ENCODE results near the gene ANKFN1. TPM values are rescaled to one million over a fixed set of nuclear protein-coding genes. Genes with fewer than 3 reads are reported as not detected.

Gene ANKFN1
- polyA plus RNA-seq, 2 donors = 0.08 to 0.09 TPM

DNA sequence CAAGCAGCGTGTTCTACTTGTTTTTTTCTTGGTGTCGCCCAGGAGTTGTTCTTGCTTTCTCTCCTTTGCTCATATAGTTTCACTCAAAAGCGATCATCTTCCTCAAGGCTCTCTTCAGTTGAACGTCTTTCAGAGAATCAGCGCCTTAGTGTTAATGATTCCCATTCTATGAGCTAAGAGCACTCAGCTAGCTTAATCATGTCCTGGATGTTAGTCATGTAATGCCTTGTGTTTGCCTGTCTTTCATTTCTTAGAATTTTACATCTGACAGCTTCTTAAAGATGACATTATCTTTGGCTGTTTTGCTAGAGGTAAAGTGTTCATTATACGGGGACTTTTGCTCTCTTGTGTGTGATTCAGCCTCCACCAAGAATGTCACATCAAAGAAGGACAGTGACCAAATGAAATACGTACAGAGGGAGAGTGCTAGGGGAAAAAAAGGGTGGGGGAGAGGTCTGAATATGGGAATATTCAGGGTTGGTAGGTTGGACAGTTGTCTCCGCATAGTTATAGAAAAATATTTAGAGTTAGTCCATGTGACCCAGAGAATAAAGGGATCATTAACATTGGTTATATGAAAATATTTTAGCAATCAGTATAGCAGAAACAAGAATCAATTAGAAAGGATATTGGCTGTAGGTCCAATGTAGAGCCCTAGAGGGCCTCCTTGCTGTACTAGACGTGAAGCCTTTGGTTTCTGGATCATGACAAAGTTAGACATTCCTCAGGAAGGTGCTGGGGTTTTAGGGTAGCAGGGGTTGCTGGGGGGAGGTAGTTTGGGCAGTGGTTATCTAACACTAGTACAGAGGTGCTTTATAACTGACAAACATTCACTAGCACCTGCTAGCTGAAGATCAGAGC is 31.9 kb upstream of the ANKFN1 start:
- Histone ChIP-seq H3K4me1 (ENCODE audit: control insufficient read depth in 2 of 2, insufficient read depth in 2 of 2, low read length in 1 of 2) (no peaks in the 10 kb centered on the region), H3K4me3 (ENCODE audit: low read depth in 1 of 2, low read length in 2 of 2) (no peak overlapping the region), H3K36me3 (ENCODE audit: control insufficient read depth in 2 of 2, insufficient read depth in 2 of 2, low read length in 1 of 2) (no peaks in the 10 kb centered on the region), H3K27ac (ENCODE audit: low read depth in 2 of 2, low read length in 1 of 2) (no peak overlapping the region), H3K27me3 (ENCODE audit: control insufficient read depth in 1 of 2, insufficient read depth in 2 of 2, low read length in 2 of 2) (peaks cover 0 to 3% of the 10 kb centered on the region in 2 donors), H3K9me3 (ENCODE audit: control insufficient read depth in 2 of 2, insufficient read depth in 1 of 2, low read depth in 1 of 2, low read length in 1 of 2) (no peaks in the 10 kb centered on the region)
- WGBS, 2 donors = 82 to 84% methylated on average over 9 of the region's 9 CpGs

DNA sequence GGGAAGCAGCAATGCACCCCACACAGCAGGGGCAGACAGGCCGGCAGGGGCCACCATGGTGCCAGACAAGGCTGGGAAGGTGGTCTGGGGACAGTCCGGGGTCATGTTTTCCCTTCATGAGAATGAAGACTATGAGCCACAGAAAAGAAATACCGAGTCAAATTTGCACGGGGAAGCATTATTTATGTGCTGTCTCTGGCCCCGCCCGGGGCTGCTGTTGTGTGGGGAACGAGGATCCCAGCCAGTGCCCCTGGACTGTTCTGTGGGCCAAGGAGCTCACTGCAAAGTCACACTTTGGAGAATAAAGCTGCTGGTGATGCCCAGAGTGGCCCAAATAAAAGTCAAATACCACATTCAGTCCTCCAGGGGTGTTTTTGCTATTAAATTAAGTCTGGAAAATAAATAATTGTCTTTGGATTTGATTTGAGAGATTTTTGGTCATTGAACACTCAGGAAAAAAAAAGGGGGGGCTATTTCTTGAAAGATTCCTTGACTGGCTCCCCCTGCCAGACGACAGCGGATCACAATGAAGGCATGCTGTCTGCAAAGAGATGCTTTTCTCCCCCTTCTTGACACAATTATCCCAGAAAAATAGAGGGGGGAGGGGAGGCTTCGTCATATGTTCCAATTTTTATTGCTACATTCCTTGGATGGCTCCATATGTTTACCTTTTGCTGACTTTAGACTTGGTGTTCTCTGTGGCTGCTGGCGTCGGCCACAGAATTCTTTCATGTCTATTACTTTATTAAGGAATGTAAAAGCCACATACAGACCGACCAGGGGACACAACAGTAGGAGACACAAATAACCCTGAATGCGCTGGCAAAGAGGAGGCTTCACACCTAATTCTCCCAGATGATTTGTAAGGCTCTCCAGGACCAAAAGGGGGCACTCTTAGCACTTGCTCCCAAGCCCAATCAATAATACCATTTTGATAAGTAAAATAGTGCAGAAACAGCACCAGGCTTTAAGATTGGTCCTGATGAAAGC is 27.1 kb upstream of the ANKFN1 start:
- Histone ChIP-seq H3K27me3 (ENCODE audit: control insufficient read depth in 1 of 2, insufficient read depth in 2 of 2, low read length in 2 of 2) (peaks cover 0 to 3% of the 10 kb centered on the region in 2 donors), H3K36me3 (ENCODE audit: control insufficient read depth in 2 of 2, insufficient read depth in 2 of 2, low read length in 1 of 2) (no peaks in the 10 kb centered on the region), H3K9me3 (ENCODE audit: control insufficient read depth in 2 of 2, insufficient read depth in 1 of 2, low read depth in 1 of 2, low read length in 1 of 2) (no peaks in the 10 kb centered on the region), H3K4me1 (ENCODE audit: control insufficient read depth in 2 of 2, insufficient read depth in 2 of 2, low read length in 1 of 2) (no peaks in the 10 kb centered on the region), H3K27ac (ENCODE audit: low read depth in 2 of 2, low read length in 1 of 2) (no peak overlapping the region), H3K4me3 (ENCODE audit: low read depth in 1 of 2, low read length in 2 of 2) (no peak overlapping the region)
- WGBS, 2 donors = 51 to 55% methylated on average over 14 of the region's 14 CpGs

DNA sequence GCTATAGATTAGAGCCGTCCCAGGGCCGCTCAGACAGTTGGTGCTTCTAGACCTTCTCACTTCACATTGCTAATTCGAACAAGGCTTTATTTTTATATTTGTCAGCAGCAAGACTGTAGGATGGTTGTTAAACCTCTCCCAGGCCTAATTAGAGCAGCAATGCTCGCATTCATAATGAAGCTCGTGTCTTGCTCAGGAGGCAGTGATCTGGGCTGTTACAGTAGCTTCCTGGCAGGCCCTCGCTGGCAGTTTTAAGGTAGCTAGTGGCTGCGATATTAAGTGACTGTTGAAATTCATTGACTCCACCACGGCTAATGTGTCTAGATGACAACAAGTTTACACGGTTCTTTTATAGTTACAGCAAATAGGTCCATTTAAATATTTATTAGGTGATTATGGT is 23.2 kb upstream of the ANKFN1 start:
- Histone ChIP-seq H3K4me1 (ENCODE audit: control insufficient read depth in 2 of 2, insufficient read depth in 2 of 2, low read length in 1 of 2) (no peaks in the 10 kb centered on the region), H3K27ac (ENCODE audit: low read depth in 2 of 2, low read length in 1 of 2) (no peak overlapping the region), H3K27me3 (ENCODE audit: control insufficient read depth in 1 of 2, insufficient read depth in 2 of 2, low read length in 2 of 2) (peaks cover 0 to 1% of the 10 kb centered on the region in 2 donors), H3K4me3 (ENCODE audit: low read depth in 1 of 2, low read length in 2 of 2) (no peak overlapping the region), H3K9me3 (ENCODE audit: control insufficient read depth in 2 of 2, insufficient read depth in 1 of 2, low read depth in 1 of 2, low read length in 1 of 2) (no peaks in the 10 kb centered on the region), H3K36me3 (ENCODE audit: control insufficient read depth in 2 of 2, insufficient read depth in 2 of 2, low read length in 1 of 2) (no peaks in the 10 kb centered on the region)
- 87 to 89% methylated on average over 9 of the region's 9 CpGs for WGBS, 2 donors

DNA sequence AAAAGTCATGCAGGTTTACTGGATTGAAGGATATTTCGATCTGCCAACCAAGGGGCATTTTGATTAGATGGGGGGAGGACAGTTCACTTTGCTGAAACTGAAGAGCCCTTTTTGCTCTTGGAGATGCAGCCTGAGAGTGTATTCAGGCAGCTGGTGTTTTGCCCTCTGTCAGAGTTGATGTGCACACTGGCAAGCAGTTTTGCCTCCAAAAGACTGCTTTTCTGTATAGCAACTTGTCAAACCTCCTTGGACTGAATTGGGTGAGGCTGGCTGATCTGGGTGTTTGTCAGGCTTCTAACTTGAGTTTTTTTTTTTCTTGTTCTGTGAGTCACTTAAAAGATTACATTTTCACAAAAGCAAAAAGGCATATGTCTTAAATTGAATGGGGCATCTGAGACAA is 22.6 kb upstream of the ANKFN1 start:
- Histone ChIP-seq H3K36me3 (ENCODE audit: control insufficient read depth in 2 of 2, insufficient read depth in 2 of 2, low read length in 1 of 2) (no peaks in the 10 kb centered on the region), H3K27me3 (ENCODE audit: control insufficient read depth in 1 of 2, insufficient read depth in 2 of 2, low read length in 2 of 2) (no peaks in the 10 kb centered on the region), H3K27ac (ENCODE audit: low read depth in 2 of 2, low read length in 1 of 2) (no peak overlapping the region), H3K4me3 (ENCODE audit: low read depth in 1 of 2, low read length in 2 of 2) (no peak overlapping the region), H3K9me3 (ENCODE audit: control insufficient read depth in 2 of 2, insufficient read depth in 1 of 2, low read depth in 1 of 2, low read length in 1 of 2) (no peaks in the 10 kb centered on the region), H3K4me1 (ENCODE audit: control insufficient read depth in 2 of 2, insufficient read depth in 2 of 2, low read length in 1 of 2) (no peaks in the 10 kb centered on the region)
- 79 to 85% methylated on average over 1 of the region's 1 CpG for WGBS, 2 donors

DNA sequence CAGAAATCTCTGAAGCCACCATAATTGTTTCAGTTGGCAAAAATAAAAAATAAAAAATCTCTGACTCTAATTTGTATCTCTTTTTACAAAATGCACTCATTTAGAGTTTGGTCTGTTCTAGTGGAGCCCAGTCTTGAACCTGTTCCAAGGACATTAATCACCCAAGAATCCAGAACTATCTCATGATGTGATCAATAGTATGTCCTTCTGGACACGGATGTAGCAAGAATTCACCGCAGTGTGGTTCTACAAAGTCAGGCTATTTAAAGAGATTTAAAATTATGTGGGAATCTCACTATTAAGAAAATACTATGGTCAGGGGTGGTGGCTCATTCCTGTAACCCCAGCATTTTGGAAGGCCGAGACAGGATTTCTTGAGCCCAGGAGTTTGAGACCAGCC is 21.8 kb upstream of the ANKFN1 start:
- no peak overlapping the region for H3K27ac ChIP-seq (ENCODE audit: low read depth in 2 of 2, low read length in 1 of 2)
- no peak overlapping the region for H3K4me3 ChIP-seq (ENCODE audit: low read depth in 1 of 2, low read length in 2 of 2)
- H3K4me1 ChIP-seq (ENCODE audit: control insufficient read depth in 2 of 2, insufficient read depth in 2 of 2, low read length in 1 of 2) = no peaks in the 10 kb centered on the region
- WGBS, 2 donors = 87 to 89% methylated on average over 3 of the region's 3 CpGs
- H3K27me3 ChIP-seq (ENCODE audit: control insufficient read depth in 1 of 2, insufficient read depth in 2 of 2, low read length in 2 of 2) = no peaks in the 10 kb centered on the region
- H3K36me3 ChIP-seq (ENCODE audit: control insufficient read depth in 2 of 2, insufficient read depth in 2 of 2, low read length in 1 of 2) = no peaks in the 10 kb centered on the region
- H3K9me3 ChIP-seq (ENCODE audit: control insufficient read depth in 2 of 2, insufficient read depth in 1 of 2, low read depth in 1 of 2, low read length in 1 of 2) = no peaks in the 10 kb centered on the region

DNA sequence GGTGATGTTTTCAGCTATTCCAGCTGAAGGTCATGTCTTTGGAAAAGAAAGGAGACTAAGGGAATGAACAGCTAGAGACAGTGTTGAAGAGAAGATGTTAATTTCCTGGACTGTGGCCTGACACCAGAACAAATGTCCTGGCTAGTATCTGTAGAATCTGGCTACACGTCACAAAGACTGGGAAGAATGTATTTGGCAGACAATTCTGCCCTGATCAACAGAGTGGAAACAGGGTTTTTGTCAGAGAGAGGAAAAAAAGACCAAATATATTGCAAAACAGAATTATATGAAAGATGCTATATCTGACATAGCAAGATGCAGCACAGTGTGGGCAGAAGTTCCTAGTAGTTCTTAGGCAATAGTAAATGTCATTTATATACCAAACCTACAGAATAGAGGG is 17.0 kb upstream of the ANKFN1 start:
- WGBS, 2 donors = 21 to 33% methylated on average over 1 of the region's 1 CpG
- no peak overlapping the region for H3K4me3 ChIP-seq (ENCODE audit: low read depth in 1 of 2, low read length in 2 of 2)
- H3K9me3 ChIP-seq (ENCODE audit: control insufficient read depth in 2 of 2, insufficient read depth in 1 of 2, low read depth in 1 of 2, low read length in 1 of 2) = no peaks in the 10 kb centered on the region
- no peak overlapping the region for H3K27ac ChIP-seq (ENCODE audit: low read depth in 2 of 2, low read length in 1 of 2)
- no peaks in the 10 kb centered on the region for H3K4me1 ChIP-seq (ENCODE audit: control insufficient read depth in 2 of 2, insufficient read depth in 2 of 2, low read length in 1 of 2)
- no peaks in the 10 kb centered on the region for H3K36me3 ChIP-seq (ENCODE audit: control insufficient read depth in 2 of 2, insufficient read depth in 2 of 2, low read length in 1 of 2)
- H3K27me3 ChIP-seq (ENCODE audit: control insufficient read depth in 1 of 2, insufficient read depth in 2 of 2, low read length in 2 of 2) = no peaks in the 10 kb centered on the region

DNA sequence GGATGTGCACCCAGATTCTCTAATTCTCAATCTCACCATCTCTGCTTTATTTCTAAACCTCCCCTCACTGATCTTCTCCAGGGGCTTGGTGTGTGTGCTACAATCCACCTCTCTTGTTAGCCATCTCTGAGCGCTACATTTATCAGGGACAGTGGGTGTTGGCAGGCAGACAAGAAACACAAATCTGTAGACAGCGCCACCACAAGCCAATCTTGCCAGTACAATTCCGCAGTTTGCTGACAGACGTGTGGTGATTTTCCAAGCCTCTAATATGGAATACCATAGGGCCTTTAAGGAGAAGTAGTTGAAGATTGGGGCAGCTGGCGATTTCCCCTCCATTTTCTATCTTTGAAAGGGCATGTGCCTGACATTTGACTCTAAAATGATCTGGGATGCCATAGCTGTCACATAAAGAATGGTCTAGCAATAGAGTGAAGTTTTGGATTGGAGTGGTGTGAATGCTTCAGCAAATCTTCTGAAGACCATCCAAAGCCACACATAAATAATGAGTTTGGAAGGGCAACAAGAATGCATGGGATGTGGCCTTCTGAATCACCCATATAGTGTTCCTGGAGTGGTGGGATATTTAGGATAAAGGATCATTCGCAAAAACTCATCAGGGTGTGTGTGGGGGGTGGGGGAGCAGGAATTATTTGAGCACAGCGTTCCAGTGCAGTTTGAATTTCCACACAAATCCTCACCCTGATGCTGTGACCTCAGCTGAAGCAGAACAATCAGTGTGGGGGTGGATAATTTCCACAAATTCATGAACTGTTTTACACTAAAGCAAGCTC is 12.0 kb upstream of the ANKFN1 start:
- H3K27ac ChIP-seq (ENCODE audit: low read depth in 2 of 2, low read length in 1 of 2) = no peak overlapping the region
- no peak overlapping the region for H3K4me3 ChIP-seq (ENCODE audit: low read depth in 1 of 2, low read length in 2 of 2)
- H3K27me3 ChIP-seq (ENCODE audit: control insufficient read depth in 1 of 2, insufficient read depth in 2 of 2, low read length in 2 of 2) = no peaks in the 10 kb centered on the region
- 76 to 81% methylated on average over 7 of the region's 7 CpGs for WGBS, 2 donors
- no peaks in the 10 kb centered on the region for H3K36me3 ChIP-seq (ENCODE audit: control insufficient read depth in 2 of 2, insufficient read depth in 2 of 2, low read length in 1 of 2)
- no peaks in the 10 kb centered on the region for H3K9me3 ChIP-seq (ENCODE audit: control insufficient read depth in 2 of 2, insufficient read depth in 1 of 2, low read depth in 1 of 2, low read length in 1 of 2)
- no peaks in the 10 kb centered on the region for H3K4me1 ChIP-seq (ENCODE audit: control insufficient read depth in 2 of 2, insufficient read depth in 2 of 2, low read length in 1 of 2)

DNA sequence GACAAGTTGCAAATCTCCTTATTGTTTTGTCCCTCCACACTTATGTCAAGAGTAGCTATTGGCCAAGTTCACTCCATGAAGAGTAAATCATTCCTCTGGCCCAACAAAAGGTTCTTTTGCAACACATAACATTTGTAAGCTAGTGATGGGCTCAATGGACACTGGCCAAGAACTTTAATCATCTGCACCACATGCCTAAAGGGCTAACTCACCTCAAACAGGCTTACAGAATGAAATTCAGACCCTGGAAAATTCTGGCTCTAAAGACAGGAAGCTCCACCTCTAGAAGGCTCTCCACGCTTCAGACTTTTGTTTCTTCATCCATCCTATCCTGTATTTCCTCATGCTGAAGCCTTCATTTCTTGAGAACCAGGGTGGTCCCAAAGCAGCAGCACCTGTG is 10.9 kb upstream of the ANKFN1 start:
- Histone ChIP-seq H3K36me3 (ENCODE audit: control insufficient read depth in 2 of 2, insufficient read depth in 2 of 2, low read length in 1 of 2) (no peaks in the 10 kb centered on the region), H3K27ac (ENCODE audit: low read depth in 2 of 2, low read length in 1 of 2) (no peak overlapping the region), H3K27me3 (ENCODE audit: control insufficient read depth in 1 of 2, insufficient read depth in 2 of 2, low read length in 2 of 2) (no peaks in the 10 kb centered on the region), H3K4me3 (ENCODE audit: low read depth in 1 of 2, low read length in 2 of 2) (no peak overlapping the region), H3K4me1 (ENCODE audit: control insufficient read depth in 2 of 2, insufficient read depth in 2 of 2, low read length in 1 of 2) (no peaks in the 10 kb centered on the region), H3K9me3 (ENCODE audit: control insufficient read depth in 2 of 2, insufficient read depth in 1 of 2, low read depth in 1 of 2, low read length in 1 of 2) (no peaks in the 10 kb centered on the region)
- 46 to 56% methylated on average over 1 of the region's 1 CpG for WGBS, 2 donors

DNA sequence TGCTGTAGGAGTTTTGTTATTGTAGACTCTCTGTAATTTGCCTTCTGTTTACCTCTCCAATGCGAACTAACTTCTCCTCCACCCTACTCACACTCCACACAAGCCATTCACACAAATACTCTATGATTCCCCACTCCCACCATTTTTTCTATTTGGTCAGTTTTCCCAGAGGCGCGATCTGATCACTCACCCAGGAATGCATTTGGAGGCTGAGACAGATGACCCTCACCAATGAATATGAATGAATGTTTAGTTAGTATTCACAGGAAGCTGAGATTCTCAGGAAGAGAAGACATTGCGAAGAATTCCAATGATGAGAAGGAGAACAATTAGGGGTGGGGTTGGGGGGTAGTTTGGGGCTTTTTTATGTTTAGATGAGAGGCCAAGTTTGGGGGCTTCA is 10.5 kb upstream of the ANKFN1 start:
- Histone ChIP-seq H3K4me1 (ENCODE audit: control insufficient read depth in 2 of 2, insufficient read depth in 2 of 2, low read length in 1 of 2) (no peaks in the 10 kb centered on the region), H3K9me3 (ENCODE audit: control insufficient read depth in 2 of 2, insufficient read depth in 1 of 2, low read depth in 1 of 2, low read length in 1 of 2) (no peaks in the 10 kb centered on the region), H3K36me3 (ENCODE audit: control insufficient read depth in 2 of 2, insufficient read depth in 2 of 2, low read length in 1 of 2) (no peaks in the 10 kb centered on the region), H3K27ac (ENCODE audit: low read depth in 2 of 2, low read length in 1 of 2) (no peak overlapping the region), H3K4me3 (ENCODE audit: low read depth in 1 of 2, low read length in 2 of 2) (no peak overlapping the region), H3K27me3 (ENCODE audit: control insufficient read depth in 1 of 2, insufficient read depth in 2 of 2, low read length in 2 of 2) (no peaks in the 10 kb centered on the region)
- 89 to 91% methylated on average over 4 of the region's 4 CpGs for WGBS, 2 donors
